HG02840 (cell line): ENCODE data around the gene PATZ1.
"Not testable (repeated sequence)": the region's sequence is repeated elsewhere in the genome, so short reads cannot be mapped to it uniquely, and the experiment has no call there.

ENCODE experiments used
- ATAC-seq: cut with Tn5 transposase; IDR thresholded peaks from one replicate; pipeline ENCODE4 v1.9.1; 2021; ENCODE audit warnings: mild to moderate bottlenecking, moderate library complexity, moderate number of reproducible peaks; ENCODE audit not compliant: unreplicated experiment, low FRiP score

The PATZ1 gene

DNA sequence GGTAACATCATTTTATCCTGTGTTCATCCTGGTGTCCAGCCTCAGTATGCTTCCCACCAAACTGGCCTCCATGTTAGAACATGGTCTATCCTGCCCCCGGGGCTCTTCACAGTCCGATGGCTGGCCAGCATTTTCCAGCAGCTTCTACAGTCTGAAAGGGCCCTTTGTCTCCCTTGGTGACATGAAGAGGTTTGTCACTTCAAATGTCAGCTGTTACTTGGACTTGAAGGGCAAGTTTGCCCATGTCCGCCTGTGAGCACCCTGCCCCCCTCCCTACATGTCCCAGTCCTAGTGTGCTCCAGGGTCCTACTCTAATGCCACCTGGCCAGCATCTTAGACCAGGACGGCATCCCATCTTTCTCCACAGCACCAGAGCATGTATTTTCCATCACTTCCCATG, 24.7 kb downstream of the PATZ1 start:
- ATAC-seq, result no peak

DNA sequence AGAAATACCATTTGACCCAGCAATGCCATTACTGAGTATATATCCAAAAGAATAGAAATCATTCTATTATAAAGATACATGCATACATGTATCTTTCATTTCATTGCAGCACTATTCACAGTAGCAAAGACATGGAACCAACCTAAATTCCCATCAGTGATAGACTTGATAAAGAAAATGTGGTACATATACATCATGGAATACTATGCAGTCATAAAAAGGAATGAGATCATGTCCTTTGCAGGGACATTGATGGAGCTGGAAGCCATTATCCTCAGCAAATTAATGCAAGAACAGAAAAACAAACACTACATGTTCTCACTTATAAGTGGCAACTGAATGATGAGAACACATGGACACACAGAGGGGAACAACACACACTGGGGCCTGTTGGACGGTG, 31.9 kb downstream of the PATZ1 start:
- ATAC-seq, result not testable (repeated sequence)

DNA sequence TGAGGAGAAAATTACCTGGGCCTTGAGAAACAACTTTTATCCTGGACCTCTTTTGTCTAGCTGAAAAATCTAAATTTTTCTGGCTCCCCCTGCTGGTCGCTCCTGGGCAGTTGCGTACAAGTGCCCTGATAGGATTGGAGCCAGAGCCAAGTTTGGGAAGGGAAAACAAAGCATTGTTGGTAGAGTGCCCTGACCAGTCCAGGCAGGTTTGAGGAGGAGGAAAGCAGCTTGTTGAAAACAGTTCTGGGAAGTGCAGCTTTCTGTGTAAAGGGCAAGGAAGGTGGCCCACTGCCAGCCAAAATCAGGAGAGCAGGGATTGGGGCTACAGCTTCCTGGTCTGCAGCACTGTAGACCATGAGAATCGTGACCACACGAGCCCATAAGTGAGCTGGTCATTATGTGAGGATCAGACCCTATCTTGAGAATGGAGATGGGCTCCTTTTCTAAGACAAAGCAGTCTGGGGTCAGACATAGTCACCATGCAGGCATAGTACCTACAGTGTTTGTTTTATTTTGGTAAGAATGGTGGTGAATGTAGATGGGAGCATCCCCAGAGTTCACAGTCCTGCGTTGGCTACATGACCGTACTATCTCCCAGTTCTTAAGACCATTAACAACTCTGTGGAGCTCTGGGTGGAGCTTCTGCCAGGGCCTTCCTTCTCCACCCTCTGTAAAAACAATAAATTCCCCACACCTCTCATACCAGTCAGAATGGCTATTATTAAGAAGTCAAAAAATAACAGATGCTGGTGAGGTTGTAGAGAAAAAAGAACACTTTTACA, 32.6 kb downstream of the PATZ1 start:
- ATAC-seq, result no peak

DNA sequence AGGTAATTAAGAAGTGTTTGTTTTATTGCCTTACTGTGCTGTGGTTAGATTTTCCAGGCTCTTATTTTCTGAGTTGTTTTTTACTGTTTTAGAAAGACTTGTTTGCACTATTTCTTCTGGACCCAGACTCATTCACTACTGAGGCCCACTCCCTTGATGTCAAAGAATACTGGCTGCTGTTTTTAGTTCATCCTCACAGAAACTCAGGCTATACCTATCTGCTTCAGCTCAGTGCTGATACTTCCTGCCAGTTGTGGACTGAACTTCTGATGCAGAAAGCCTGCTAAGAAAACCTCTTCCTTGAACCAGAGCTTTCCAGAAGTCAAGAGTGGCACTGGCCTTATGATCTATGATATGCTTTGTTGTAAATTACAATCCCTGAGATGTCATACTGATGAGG, 38.0 kb downstream of the PATZ1 start:
- no peak for ATAC-seq

DNA sequence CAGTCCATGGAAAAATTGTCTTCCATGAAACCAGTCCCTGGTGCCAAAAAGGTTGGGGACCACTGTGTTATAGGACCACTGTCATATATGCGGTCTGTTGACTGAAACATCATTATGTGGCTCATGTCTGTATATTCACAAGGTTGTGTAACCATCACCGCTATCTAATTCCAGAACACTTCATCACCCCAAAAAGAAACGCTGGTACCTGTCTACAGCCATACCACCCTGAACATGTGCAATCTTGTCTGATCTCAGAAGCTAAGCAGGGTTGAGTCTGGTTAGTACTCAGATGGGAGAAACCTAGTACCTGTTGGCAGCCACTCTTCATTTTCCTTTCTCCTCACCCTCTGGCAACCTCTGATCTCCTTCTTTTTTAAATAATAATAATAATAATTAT, 41.0 kb downstream of the PATZ1 start:
- ATAC-seq, result no peak

DNA sequence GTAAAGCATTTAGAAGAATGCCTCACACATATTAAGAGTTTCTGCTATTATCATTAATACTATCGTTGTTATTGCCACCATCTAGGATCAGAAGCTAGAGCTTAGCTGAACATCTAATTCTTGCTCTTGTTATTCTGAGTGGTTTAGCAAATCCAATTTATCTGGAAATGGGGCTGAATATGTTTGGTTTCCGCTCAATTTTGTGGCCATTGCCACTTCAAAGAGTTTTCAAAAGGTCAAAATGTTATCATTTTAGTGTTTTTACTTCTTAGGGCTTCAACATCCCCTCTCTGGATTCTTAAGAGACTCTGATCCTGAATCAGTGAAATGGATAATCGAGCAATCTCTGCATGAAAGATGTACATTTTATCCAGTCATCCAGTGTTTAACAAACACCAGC, 43.6 kb downstream of the PATZ1 start:
- ATAC-seq, result no peak

DNA sequence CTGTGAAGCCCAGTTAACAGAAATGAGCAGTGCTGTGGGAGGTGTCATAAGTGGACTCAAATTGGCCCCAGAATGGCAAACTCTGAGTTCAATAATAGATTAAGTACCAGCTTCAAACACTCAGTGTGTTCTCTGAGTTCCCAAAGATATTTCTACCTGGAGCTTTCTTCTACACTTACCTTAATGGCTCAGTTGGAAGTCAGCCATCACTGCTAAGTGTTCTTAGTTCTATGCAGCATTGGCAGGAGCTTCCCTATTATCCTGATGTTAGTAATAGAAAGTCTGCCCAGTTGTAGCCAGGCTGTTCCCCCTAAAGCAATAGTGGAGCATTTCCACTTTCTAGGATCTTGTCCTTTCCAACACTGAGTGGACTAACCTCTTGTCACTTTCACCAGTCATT, 44.1 kb downstream of the PATZ1 start:
- ATAC-seq, result no peak

DNA sequence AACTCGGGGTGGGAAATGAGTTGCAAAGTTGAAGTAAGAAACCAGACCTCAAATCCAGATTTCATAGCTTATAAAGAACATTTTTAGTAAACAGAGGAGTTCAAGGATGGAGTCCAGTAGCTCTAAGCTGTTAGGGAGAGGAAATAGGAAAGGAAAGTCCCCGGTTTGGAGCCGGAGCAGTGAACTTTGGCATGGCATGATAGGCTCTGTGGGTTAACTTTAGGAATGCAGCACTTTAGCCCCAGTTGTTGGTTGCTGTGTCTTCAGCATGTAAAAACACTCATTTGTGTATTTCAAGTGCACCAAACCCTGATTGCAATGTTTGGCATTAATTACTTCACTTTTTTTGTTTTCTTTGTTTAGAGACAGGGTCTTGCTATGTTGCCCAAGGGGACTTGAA, 45.2 kb downstream of the PATZ1 start:
- ATAC-seq, result no peak

DNA sequence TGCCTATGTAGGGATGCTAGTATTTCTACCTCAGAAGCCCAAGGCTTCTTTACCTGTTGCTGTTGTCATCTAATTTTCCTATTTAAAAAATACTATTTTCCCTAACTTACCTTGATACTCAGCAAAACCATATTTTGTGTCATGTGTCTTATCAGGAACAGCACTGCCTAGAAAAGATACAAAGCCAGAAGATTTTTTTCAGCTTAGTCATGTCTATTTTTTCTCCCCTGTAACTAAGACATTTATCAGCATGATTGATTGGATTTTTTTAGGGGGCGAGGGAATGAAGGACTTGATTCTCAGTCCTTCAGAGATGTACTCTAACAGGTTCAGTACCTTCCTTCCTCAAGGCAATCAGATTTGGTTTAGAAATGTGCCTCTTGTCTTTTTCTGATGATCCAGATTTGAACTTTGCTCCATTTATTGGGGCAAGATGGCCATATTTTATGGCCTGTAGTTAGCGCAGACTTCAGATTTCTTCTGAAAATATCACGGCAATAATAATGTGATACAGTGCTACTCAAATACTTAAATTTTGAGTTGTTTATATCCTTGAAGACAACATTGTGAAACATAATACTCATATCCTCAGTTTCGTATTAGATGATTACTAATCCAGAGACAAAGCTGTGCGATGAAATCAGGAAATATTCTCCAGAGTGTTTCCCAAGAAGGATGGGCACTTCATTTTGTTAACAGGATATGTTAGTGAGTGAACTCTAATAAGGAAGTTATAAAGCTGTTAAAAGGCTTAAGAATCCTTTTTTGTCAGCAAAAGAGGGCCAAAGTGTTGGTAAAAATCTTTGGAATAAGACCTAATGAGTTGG, 50.1 kb downstream of the PATZ1 start:
- ATAC-seq, result no peak

DNA sequence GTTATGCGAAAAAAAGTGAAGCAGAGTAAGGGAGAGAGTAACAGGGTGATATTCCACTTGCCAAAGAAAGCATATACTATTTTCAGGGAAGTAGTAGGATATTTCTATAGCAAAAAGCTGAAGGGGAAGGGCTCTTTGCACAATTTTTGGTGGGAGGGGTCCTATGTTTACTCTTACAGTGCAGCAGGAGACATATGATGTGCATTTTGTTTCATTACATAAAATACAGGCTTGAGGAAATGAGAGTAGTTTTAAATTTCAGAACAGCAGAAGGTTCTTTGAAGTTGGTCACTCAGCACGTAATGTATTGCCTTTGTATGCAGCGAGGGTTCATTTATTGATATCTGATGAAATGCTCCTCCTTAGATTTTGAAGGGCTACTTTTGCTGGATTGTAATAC, 50.8 kb downstream of the PATZ1 start:
- ATAC-seq, result no peak

DNA sequence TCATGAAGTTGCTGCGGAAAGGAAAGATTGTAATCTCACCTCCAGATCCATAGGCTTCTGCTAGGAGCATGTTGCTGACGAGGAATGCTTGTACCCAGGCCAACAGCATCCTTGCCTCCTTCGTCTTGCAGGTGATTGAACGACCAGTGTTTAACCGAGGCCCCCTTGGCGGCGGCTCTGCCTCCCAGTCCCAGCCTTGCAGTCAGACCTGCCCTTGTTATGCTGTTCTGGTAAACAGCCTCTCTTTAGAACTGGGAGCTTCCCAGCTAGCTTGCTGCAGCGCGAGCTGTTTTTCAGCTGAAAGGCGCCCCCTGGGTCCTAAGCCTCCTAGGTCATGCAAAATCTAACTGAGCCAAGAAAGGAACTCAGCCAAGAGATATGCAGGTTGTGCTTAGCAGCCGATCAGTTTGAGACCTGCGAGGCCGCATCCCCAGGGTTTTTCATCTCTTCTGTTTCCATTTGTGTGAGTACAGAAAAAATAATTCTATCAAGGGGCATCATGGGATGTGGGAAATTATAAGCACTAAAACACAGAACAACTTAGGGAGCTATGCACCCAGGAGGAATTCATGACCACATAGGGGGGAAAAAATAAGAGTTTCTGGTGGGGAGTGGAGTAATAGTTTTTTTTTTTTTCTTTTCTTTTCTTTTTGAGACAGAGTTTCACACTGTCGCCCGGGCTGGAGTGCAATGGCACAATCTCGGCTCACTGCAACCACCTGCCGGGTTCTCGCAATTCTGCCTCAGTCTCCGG, 53.7 kb downstream of the PATZ1 start, which contains the start of gene PIK3IP1:
Gene PIK3IP1, minus strand, starts transcription at position 253 of the 754 bp plus-strand sequence. Its CDS starts 144 bp downstream, at position 109.
- ATAC-seq, result no peak

DNA sequence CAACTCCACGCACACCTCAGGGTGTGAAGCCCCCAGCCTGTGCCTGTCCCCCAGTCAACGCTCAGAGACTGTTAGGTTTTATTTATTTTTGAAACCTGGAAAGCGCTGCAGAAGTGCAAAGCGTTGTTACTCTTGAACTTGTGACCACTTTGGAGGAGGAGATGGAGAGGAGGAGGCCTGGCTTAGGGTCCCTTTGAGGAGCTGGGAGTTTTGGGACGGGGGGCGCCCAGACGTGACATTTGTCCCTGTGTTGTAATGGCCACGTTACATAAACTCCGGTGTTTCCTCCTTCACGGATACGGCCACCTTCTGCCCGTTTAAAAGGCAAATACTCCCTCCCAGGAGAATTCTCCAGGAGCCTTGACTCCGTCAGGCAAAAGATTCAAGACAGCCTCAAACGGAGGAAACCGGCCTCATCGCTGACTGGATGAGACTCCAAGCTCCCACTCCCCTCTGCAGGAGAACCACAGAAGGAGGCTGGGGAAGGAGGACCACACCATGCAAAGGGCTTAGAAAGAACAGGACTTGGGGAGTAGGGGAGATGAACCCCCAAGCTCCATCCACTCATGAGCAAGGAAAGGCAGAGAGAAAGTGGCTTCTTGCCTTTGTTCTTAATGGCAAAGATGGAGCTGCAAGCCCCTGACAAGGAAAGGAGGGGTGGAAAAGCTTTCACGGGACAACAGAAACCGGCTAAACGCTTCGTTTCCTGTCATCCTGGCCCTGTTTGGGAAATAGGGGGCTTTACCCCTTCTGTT, 54.5 kb downstream of the PATZ1 start:
- no peak for ATAC-seq

DNA sequence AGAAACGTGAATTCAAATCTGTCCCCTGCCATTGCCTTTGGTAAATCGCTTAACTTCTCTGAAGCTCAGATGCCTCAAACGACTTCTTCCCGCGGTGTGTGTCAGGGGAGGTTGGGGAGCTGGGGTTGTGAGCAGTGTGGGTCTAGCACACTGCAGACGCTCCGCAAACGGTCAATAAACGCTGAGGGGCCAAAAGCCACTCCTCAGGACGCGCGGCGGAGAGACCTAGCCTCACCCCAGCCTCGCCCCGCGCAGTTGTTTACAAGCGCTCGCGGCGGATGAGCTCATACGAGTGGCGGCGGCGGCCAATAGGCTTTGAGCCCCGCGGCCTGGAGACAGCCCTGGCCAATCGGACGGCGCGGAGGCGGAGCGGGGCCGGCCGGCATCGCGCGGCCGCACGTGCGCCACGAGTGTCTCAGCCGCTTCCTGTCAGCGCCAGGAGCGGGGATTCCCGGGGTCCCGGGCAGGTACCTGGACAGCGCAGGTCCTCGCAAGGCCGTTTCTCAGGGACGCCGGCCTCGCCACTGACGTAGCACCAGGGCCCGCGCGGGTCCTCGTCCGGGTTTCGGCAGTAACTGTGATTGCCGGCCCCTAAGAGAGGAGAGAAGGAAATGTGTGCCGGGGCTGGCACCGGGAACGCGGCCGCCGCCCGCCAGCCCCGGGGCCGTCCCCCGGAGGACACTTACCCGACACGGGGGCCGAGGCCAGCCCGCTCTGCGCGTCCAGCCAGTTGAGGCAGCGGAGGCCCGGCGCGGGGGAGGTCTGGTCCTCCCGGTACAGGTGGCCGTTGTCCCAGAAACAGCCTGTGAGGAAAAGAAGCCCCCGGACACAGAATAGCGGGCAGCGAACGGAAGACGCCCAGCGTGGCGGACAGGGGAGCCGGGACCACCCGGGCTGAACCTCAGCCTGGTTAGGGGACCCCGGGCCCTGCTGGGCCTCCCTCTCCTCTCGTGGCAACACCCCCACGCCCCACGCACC, 55.4 kb downstream of the PATZ1 start:
- ATAC-seq, result peak; percentile 85

DNA sequence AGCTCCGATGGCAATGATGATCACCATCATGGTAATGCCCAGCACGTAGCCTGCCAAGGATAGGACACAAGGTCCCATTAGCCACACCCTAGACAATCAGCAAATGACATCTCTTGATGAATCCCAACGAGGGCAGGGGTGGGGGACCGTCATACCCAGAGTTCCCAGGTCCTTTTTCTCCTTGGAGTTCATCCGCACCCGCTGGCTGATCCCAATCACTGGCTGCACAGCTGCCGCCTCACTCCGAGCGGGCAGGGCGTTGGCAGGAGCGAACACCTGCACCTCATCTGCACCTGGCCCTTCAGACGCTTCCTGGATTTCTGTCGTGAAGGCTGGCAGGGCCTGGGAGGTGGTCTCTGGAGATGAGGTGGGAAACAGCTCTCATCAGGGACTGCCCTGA, 56.8 kb downstream of the PATZ1 start:
- ATAC-seq, result no peak

DNA sequence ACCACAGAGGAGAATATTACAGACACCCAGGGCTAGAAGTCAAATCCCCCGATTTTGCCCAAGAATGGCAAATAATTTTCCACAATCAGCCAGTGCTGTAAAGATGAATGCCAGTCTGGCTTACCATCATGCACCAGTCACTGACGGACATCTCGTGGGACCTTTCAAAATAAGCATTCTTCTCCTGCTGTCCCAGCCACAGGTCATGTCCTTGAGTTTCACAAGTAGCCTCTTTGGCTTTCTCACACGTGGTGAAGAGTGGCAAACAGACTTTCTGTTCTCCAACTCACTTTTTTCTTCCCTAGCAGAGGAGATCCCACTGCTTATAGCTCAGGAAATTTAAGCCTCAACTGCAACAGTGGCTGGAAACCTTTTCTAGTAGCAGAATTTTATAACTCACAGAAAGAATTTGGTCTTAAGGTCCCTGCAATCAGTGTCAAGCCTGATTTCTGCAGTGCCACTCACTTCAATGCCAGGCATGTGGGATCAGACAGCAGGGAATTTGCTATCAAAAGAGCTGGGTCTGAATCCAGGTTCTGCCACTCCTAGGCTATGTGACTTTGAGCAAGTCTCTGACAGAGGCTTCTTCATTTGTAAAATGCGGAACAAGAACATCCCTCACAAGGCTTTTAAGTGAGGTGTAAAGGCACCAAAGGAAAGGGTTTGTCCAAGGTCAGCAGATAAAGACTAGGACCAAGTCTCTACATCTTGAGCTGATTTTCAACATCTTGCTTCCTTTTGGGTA, 57.5 kb downstream of the PATZ1 start:
- ATAC-seq, result no peak

DNA sequence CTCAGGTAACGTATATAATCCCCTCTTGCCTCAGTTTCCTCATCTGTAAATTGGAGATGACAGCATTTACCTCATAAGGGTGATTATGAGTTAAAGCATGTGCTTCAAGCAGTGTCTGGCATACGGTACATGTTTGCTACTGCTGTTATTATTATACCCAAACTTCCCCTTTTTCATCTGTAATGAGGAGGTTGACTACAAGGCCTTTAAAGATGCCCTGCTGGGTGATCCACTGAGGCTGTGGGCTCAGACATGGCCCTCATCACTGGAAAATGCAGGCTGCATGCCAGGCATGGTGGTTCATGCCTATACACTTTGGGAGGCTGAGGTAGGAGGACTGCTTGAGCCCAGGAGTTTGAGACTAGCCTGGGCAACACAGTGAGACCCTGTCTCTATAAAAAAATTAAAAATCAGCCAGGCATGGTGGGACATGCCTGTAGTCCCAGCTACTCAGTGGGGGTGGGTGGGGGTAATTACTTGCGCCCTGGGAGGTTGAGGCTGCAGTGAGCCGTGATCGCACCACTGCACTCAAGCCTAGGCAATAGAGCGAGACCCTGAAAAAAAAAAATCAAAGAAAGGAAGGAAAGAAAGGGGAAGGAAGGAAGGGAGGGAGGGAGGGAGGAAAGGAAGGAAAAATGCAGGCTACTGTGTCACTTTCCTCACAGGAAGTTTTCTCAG, 58.2 kb downstream of the PATZ1 start:
- no peak for ATAC-seq

DNA sequence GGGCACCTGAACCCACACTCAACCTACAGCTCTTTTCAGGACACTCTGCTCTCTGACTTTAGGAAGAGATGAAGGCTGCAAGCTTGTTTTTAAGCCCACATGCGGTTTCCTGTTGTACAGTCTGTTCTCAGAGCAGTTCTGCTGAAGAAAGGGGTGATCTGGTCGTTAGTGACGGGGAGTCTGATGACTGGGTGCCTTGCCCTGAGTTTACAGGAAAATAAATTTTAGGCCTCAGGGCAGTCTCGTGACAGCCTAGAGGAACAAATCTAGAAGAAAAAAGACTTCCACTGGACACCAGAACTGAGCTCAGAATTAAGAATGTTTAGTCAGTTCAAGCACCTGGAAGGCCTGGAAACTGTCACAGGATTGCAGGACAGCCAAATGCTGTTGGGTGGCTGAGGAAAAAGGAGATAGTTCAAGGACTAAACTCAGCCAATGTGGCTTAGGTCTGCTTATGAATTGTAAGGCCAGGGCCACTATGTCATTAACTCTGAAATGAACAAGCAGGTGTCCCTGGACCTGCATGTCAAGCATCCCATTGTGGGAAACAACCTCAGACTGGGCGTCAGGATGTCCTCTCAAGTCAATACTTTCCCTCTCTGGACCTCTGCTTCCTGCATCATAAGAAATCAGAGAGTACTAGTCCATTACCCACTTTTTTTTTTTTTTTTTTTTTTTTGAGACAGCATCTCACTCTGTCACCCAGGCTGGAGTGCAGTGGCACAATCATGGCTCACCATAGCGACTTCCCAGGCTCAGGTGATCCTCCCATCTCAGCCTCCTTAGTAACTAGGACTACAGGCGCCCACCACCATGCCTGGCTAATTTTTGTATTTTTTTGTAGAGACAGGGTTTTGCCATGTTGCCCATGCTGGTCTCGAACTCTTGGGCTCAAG, 59.5 kb downstream of the PATZ1 start:
- no peak for ATAC-seq
